Measurements from ENCODE around the gene GNL1. TPM values are rescaled to one million over a fixed set of nuclear protein-coding genes. Genes with fewer than 3 reads are reported as not detected.
A peak's percentile ranks its signal among the peaks of the same experiment; 100 is the strongest.
"Not testable (repeated sequence)": the region's sequence is repeated elsewhere in the genome, so short reads cannot be mapped to it uniquely, and the experiment has no call there.

Gene GNL1
- total RNA-seq, 1 experiment from 2014 or later: 42.1 TPM

DNA sequence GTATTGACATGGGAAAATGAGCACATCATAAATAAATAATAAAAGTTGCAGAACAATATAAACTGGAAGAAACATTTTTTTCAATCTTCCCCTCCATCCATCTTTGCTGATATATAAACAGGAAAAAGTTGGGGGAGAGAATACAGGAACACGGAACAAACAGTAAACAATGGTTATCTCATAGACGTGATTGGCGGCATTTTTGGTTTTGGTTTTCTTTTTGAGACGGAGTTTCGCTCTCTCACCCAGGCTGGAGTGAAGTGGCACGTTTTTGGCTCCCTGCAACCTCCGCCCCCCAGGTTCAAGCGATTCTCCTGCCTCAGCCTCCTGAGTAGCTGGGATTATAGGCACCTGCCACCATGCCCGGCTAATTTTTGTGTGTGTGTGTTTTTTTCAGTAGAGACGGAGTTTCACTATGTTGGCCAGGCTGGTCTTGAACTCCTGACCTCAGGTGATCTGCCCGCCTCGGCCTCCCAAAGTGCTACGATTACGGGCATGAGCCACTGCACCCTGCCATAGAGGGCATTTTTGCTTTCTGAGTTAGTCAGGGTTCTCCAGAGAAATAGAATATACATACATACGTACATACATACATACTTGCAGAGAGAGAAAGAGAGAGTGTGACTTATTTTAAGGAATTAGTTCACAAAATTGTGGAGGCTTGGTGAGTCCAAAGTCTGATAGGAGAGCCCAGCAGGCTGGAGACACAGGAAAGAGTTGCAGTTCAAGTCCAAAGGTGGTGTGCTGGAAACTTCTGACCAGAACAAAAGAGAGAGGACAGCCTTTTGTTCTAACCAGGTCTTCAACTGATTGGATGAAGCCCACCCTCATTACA, 22.6 kb downstream of the GNL1 start:
- DNase-seq (ENCODE audit: low spot score): no peak

DNA sequence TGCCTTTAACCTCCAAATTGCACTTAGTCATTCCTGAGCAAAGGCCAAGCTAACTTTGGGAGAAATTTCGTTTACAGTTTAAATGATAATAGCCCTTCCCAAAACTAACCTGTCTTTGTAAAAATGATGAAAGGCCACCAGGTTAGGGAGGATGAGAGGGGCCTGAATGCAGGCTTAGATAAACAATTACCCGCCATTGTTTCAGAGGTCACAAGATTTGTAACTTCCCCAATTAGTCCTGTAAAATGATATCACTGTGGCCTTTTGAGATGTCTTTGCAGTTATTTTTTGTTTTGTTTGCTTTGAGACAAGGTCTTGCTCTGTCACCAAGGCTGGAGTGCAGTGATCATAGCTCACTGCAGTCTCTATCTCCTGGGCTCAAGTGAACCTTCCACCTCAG, 26.3 kb downstream of the GNL1 start:
- no peak for DNase-seq (ENCODE audit: low spot score)

GRCh38 chr6:30529349-30529875, 26.9 kb downstream of the GNL1 start:
- not testable (repeated sequence) for DNase-seq (ENCODE audit: low spot score)

DNA sequence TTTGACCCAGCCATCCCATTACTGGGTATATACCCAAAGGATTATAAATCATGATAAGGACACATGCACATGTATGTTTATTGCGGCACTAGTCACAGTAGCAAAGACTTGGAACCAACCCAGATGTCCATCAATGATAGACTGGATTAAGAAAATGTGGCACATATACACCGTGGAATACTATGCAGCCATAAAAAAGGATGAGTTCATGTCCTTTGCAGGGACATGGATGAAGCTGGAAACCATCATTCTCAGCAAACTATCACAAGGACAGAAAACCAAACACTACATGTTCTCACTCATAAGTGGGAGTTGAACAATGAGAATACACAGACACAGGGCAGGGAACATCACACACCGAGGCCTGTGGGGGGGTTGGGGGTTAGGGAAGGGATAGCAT, 29.8 kb downstream of the GNL1 start:
- not testable (repeated sequence) for DNase-seq (ENCODE audit: low spot score)

DNA sequence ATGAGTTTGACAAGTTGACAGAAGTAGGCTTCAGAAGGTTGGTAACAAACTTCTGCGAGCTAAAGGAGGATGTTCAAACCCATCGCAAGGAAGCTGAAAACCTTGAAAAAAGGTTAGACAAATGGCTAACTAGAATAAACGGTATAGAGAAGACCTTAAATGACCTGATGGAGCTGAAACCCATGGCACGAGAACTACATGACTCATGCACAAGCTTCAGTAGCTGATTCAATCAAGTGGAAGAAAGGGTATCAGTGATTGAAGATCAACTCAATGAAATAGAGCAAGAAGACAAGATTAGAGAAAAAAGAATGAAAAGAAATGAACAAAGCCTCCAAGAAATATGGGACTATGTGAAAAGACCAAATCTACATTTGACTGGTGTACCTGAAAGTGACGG, 34.3 kb downstream of the GNL1 start:
- DNase-seq (ENCODE audit: low spot score): not testable (repeated sequence)

DNA sequence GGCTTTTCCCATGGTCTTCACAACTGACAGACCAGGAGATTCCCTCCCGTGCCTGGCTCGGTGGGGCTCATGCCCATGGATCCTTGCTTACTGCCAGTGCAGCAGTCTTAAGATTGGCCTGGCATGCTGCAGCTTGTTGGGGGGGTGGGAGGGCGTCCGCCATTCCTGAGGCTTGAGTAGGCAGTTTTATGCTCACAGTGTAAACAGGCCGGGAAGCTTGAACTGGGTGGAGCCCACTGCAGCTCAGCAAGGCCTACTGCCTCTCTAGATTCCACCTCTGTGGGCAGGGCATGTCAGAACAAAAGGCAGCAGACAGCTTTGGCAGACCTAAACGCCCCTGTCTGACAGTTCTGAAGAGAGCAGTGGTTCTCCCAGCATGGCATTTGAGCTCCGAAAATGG, 35.2 kb downstream of the GNL1 start:
- DNase-seq (ENCODE audit: low spot score): peak; percentile 46

GRCh38 chr6:30520522-30520921, 35.8 kb downstream of the GNL1 start:
- DNase-seq (ENCODE audit: low spot score): no peak

DNA sequence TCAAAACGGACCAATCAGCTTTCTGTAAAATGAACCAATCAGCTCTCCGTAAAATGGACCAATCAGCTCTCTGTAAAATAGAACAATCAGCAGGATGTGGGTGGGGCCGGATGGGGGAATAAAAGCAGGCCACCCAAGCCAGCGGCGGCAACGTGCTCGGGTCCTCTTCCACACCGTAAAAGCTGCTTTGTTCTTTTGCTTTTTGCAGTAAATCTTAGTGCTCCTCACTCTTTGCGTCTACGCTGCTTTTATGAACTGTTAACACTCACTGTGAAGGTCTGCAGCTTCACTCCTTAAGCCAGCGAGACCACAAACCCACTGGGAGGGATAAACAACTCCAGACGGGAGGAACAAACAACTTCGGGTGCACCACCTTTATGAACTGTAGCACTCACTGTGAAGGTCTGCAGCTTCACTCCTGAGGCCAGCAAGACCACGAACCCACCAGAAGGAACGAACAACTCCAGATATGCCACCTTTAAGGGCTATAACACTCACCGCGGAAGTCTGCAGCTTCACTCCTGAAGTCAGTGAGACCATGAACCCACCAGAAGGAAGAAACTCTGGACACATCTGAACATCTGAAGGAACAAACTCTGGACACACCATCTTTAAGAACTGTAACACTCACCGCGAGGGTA, 37.7 kb downstream of the GNL1 start:
- DNase-seq (ENCODE audit: low spot score): not testable (repeated sequence)

- not testable (repeated sequence) for DNase-seq (ENCODE audit: low spot score)
These were observed 38.4 kb downstream of the GNL1 start for GRCh38 chr6:30517767-30518504.

GRCh38 chr6:30516754-30517076, 39.6 kb downstream of the GNL1 start:
- DNase-seq (ENCODE audit: low spot score): not testable (repeated sequence)

DNA sequence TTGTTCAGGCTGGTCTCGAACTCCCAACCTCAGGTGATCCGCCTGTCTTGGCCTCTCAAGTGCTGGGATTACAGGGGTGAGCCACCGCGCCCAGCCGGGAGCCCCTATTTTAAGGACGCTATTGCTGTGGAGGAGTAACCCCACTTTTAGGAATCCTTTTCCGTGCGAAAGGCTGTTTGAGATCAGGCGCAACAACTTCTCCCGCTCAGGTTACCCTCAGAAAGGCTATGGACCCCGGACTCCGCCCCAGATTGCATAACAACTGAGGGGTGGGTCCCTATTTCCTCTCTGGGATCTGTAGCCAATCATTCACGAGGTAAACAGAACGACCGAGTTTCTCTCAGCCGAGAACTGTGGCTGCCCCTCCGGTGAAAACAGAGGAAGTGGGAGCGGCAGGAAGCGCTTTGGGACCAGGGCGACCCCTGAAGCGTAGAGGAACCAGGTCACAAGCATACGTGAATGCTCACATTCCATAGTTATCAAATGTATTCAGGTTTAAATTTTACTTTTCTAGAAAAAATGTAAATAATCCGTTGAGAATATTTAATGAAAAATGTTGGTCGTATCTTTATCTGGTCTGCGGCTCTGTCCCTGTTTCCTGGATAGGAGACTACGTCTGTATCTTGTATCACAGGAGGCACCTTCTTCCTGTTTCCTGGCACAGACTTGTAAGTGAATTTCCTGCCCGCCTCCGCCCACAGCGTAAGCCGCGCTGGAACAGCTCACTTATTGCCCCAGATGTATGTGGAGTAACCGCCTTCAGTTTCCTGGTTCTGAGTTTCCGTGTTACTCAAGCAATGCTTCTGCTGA, 40.1 kb downstream of the GNL1 start:
- peak; percentile 91 for DNase-seq (ENCODE audit: low spot score)

GRCh38 chr6:30515106-30515505, 41.2 kb downstream of the GNL1 start:
- DNase-seq (ENCODE audit: low spot score): no peak

- DNase-seq (ENCODE audit: low spot score): no peak
These were observed 42.8 kb downstream of the GNL1 start for GRCh38 chr6:30513451-30513850.

- no peak for DNase-seq (ENCODE audit: low spot score)
These were observed 45.1 kb downstream of the GNL1 start for GRCh38 chr6:30511169-30511546.

DNA sequence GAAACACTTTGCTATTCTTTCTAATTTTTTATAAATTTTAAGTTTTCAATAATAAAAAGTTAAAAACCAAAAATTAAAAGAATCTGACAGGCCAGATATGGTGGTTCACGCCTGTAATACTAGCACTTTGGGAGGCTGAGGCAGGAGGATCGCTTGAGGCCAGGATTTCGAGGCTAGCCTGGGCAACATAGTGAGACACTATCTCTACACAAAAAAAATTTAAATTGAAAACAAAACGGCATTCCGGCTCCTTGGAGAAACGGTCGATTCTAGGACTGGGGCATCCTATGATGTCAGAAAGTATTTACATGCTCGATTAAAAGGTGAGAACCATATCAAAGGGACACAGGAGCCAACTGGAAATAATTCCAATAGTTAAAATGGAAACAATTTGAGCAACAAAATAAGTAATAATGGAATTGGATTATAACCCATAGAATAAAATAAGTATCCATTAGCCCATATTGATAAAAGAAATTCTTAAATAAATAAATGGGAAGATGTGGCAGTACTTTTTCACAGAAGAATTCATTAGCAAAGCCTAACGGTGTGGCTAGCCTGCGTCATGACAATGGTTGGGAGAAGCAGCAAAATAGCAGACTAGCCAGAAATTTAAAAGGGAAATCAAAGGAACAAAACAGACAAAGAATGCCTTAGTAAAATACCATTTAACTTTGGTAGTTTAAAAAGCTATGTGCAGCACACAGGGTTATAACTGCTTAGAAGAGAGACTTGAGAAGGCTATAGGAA, 45.7 kb downstream of the GNL1 start:
- DNase-seq (ENCODE audit: low spot score): no peak

DNA sequence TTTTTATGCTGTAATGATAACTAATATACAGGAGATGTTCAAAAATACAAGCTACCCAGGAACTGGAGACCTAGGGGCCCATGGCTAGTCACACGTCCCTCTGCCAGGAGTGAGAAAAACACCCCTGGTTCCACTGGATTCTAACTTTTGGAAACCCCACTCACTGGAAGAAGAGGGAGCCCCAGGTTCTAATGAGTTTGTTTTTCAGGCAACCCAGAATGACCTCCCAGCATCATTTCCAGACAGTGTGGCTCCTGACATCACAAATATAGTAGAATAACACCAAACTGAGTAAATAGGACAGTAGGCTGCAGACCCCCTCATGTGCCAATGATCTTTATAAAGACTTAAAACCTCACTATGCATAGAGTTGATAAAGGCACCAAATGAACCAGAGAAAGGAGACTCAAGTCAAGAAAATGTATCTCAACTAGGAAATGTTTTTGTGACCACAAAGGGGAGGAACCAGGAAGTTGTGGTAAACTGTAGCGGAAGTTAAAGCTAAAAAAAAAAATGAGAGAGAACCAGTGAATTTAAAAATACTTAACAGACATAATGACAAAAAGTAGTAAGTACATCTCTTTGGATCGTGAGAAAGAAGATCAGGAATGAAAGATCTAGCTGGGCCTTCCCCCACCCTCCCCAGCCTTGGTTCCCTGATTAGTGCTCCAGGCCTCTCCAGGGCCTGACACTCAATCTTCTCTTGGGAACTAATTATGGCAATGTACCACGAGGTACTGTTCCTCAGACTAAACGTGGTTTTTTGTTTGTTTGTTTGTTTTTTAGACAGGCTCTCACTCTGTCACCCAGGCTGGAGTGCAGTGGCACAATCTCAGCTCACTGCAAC, 47.2 kb downstream of the GNL1 start:
- DNase-seq (ENCODE audit: low spot score): peak; percentile 34

DNA sequence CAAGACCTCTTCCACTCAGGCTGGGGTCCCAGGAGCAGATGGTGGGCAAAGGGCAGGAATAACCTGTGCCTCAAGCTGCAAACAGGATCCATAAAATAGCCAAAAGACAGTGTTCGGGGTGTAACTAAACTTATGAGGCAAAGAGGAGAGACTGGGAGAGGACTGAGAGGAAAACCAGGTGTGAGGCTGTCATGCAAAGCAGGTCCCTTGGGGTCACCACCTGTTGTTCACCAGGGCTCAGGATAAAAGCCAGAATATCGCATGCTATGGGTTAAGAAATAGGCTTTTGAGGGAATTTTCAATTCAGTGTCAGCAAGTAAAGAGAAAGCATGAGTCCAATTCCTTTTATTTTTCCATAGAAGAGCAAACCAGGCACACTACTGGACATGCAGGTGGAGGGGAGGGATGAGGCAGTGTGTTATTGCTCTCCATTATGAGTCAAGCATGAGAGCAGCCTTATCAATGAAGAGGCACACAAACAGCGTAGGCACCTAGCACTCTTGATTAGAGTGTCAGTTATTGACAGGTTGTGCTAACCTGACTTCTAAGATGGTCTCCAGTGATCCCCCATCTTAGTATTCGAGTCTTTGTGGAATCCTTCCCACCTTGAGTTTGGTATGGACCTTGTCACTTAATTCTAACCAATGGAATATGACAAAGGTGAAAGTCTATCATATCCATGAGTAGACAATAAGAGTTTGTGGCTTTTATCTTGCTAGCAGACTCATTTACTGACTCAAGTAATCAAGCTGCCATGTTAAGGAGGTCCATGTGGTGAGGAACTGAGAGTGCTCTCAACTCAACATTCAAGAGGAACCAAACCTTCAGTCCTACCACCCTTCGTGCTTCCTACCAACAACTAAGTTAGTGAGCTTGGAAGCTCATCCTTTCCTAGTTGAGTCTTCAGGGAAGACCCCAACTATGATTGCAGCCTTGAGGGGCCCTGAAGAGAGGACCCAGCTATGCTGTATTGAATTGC, 48.2 kb downstream of the GNL1 start:
- DNase-seq (ENCODE audit: low spot score): no peak

DNA sequence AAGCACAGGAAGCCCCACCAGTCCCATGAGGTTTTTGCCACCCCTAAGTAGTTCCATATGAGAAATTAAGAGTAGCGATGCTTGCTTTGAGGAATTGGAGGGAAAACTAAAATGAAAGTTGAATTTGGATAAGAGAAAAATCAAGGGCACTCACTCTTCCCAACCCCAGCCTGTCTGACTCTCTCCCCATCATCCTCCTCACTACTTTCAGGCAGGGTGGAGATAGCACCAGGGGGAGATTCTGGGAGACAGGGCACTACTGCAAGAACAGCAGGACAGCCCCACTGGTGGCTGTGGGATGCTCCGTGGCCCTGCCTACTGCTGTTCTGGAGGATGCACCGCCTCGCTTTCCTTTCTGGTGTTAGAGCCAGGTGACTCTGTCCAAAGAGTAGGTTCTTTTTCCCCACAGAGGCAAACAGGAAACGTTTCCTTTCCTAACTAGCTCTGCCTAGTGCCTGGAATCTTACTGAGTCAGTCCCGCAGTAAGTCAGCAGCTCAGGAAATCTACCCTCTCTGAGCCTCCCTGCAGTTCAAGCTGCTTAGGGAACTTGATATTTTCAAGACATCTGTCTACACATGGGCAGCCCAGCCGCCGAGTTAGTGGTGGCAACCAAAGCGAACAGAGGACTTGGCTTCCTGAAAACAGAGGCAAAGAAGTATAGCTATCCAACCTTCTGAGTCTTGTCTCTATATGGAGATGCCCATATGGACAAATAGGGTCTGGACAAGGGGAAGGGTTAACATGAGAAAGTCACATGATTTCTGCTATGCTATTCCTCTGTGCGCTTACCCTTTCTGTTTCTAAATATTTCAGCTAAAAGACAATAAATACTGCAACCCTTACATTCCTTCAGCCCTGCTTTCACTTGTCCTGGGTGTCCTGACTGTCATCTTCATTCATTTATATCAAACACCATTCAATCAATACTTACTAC, 55.6 kb downstream of the GNL1 start:
- DNase-seq (ENCODE audit: low spot score): no peak

Data from H4 (cell line).